GM12878 (cell line): ENCODE data around the gene TRAPPC6A. TPM values are rescaled to one million over a fixed set of nuclear protein-coding genes. Genes with fewer than 3 reads are reported as not detected.

Experiments
- ATAC-seq: fragments of 200-7000 bp; cut with Tn5 transposase; 3 replicates; pipeline ENCODE4 v1.9.1; 2020; ENCODE audit warnings: mild to moderate bottlenecking, moderate library complexity
- BruUV-seq: library from RNA; stranded (reverse); fragments of 400-500 nt; replicated peaks from 2 replicates; lab custom pipeline; 2021; lab: Mats Ljungman, UMichigan
- CTCF ChIA-PET: fragments of 300-600 bp; sonication (Branson Sonifier 250); formaldehyde crosslinking; extraction: SDS; loops from one replicate; lab custom pipeline; 2021; ENCODE audit warnings: inconsistent platforms; lab: Yijun Ruan, JAX
- POLR2A ChIA-PET: fragments of 350-600 bp; formaldehyde crosslinking; extraction: SDS; loops from one replicate; lab custom pipeline; 2021; ENCODE audit warnings: inconsistent platforms; lab: Charles Lee
- RAD21 ChIA-PET: fragments of 300-600 bp; sonication (Branson Sonifier 250); formaldehyde crosslinking; loops from one replicate; lab custom pipeline; 2023; ENCODE audit warnings: antibody characterized with exemption; ENCODE audit not compliant: unreplicated experiment; lab: Charles Lee
- SMC1A ChIA-PET: fragments of 300-600 bp; sonication (Branson Sonifier 250); formaldehyde crosslinking; loops from one replicate; lab custom pipeline; 2023; ENCODE audit not compliant: unreplicated experiment, uncharacterized antibody; lab: Charles Lee
- DNase-seq: peaks from one replicate; pipeline ENCODE4 v3.0.0-alpha.2; 2011; ENCODE audit warnings: low read depth, low spot score
- FAIRE-seq: peaks from 3 replicates; lab custom pipeline; 2011; peaks lifted over from hg19 to GRCh38; lab: Jason Lieb, UNC
- H2AFZ ChIP-seq: 2 replicates; pipeline ENCODE4 v1.6.0; 2011; ENCODE audit warnings: low read depth, low read length, control low read depth; ENCODE audit not compliant: control insufficient read depth
- H3K27ac ChIP-seq: 2 replicates; pipeline ENCODE4 v1.5.1; 2011; ENCODE audit warnings: control low read depth; ENCODE audit not compliant: control insufficient read depth, insufficient read depth
- H3K27me3 ChIP-seq, 2 experiments: replicated peaks in 1 of 2; 2 replicates each; pipeline versions ENCODE4 v1.6.0 to v1.6.1; 2011; ENCODE audit warnings: low read length in 1 of 2; ENCODE audit not compliant: control insufficient read depth in 2 of 2, insufficient read depth in 2 of 2
- H3K36me3 ChIP-seq, 2 experiments: 2 replicates each; pipeline ENCODE4 v1.5.1; 2011; ENCODE audit warnings: low read length in 1 of 2; ENCODE audit not compliant: control insufficient read depth in 2 of 2, insufficient read depth in 2 of 2
- H3K4me1 ChIP-seq: 2 replicates; pipeline ENCODE4 v1.6.1; 2011; ENCODE audit warnings: mild to moderate bottlenecking, low read length, moderate library complexity, mixed read lengths; ENCODE audit not compliant: control insufficient read depth, insufficient read depth
- H3K4me2 ChIP-seq: 2 replicates; pipeline ENCODE4 v1.6.0; 2011; ENCODE audit warnings: control low read depth; ENCODE audit not compliant: control insufficient read depth, insufficient read depth
- H3K4me3 ChIP-seq: fragments of 200-600 bp; sonication (generic); 2 replicates; pipeline ENCODE4 v1.5.1; 2016
- H3K79me2 ChIP-seq: 2 replicates; pipeline ENCODE4 v1.6.0; 2011; ENCODE audit warnings: low read length; ENCODE audit not compliant: control insufficient read depth, insufficient read depth
- H3K9ac ChIP-seq: 2 replicates; pipeline ENCODE4 v1.8.0; 2011; ENCODE audit warnings: low read length, control low read depth, mixed read lengths; ENCODE audit not compliant: control insufficient read depth, insufficient read depth
- H3K9me3 ChIP-seq: replicated peaks from 3 replicates; pipeline ENCODE4 v1.5.1; 2011; ENCODE audit warnings: mild to moderate bottlenecking, low read length; ENCODE audit not compliant: control insufficient read depth, insufficient read depth
- H4K20me1 ChIP-seq: 2 replicates; pipeline ENCODE4 v1.6.0; 2011; ENCODE audit not compliant: control insufficient read depth, insufficient read depth
- ASH2L ChIP-seq: fragments of 300-600, 200-600 bp; sonication (generic); IDR thresholded peaks from 2 replicates; pipeline ENCODE4 v1.6.1; 2017; ENCODE audit warnings: low read depth, mild to moderate bottlenecking, borderline replicate concordance
- ATF7 ChIP-seq: fragments of 450-650 bp; IDR thresholded peaks from 2 replicates; pipeline ENCODE4 v1.6.1; 2016; ENCODE audit warnings: low read depth, mild to moderate bottlenecking
- BCL11A ChIP-seq: IDR thresholded peaks from 2 replicates; pipeline ENCODE4 v1.6.1; 2011; ENCODE audit warnings: low read depth, low read length
- CBX5 ChIP-seq: sonication (generic); IDR thresholded peaks from 2 replicates; pipeline ENCODE4 v1.6.1; 2016; ENCODE audit warnings: low read depth, moderate library complexity, mild to moderate bottlenecking, inconsistent platforms
- CEBPB ChIP-seq, 2 experiments: fragments of 150-350 bp in 1 of 2; IDR thresholded peaks; 2 replicates each; pipeline ENCODE4 v1.6.1; 2012 to 2014; ENCODE audit warnings: low read depth in 2 of 2, low read length in 2 of 2, borderline replicate concordance in 1 of 2, inconsistent platforms in 1 of 2
- EED ChIP-seq: sonication (generic); IDR thresholded peaks from 2 replicates; pipeline ENCODE4 v1.6.1; 2016; ENCODE audit warnings: antibody characterized with exemption, low read depth
- FOXK2 ChIP-seq: fragments of 450-650 bp; IDR thresholded peaks from 2 replicates; pipeline ENCODE4 v1.6.1; 2017; ENCODE audit warnings: mild to moderate bottlenecking, moderate library complexity
- IRF4 ChIP-seq: IDR thresholded peaks from 2 replicates; pipeline ENCODE4 v1.6.1; 2011; ENCODE audit warnings: low read depth, low read length
- NFXL1 ChIP-seq: fragments of 450-650 bp; IDR thresholded peaks from 2 replicates; pipeline ENCODE4 v1.6.1; 2017; ENCODE audit warnings: antibody characterized with exemption, mild to moderate bottlenecking, borderline replicate concordance
- NR2C2 ChIP-seq: IDR thresholded peaks from 2 replicates; pipeline ENCODE4 v1.6.1; 2011; ENCODE audit warnings: borderline replicate concordance, low read depth; ENCODE audit not compliant: control insufficient read depth, insufficient read length
- PAX8 ChIP-seq: fragments of 450-650 bp; IDR thresholded peaks from 2 replicates; pipeline ENCODE4 v1.6.1; 2017; ENCODE audit warnings: mild to moderate bottlenecking, moderate library complexity
- POLR2A ChIP-seq: IDR thresholded peaks from 2 replicates; pipeline ENCODE4 v1.6.1; 2011; ENCODE audit warnings: low read depth, mild to moderate bottlenecking, low read length
- RFX5 ChIP-seq: IDR thresholded peaks from 2 replicates; pipeline ENCODE4 v1.6.1; 2011; ENCODE audit warnings: low read depth, low read length, improper control_type of control experiment
- SMC3 ChIP-seq: IDR thresholded peaks from 2 replicates; pipeline ENCODE4 v1.6.1; 2011; ENCODE audit warnings: low read length, improper control_type of control experiment, borderline replicate concordance
- TARDBP ChIP-seq: IDR thresholded peaks from 2 replicates; pipeline ENCODE4 v1.6.1; 2016; ENCODE audit warnings: borderline replicate concordance
- YBX1 ChIP-seq: fragments of 450-650 bp; IDR thresholded peaks from 2 replicates; pipeline ENCODE4 v1.6.1; 2016; ENCODE audit warnings: antibody characterized with exemption
- ZNF207 ChIP-seq: fragments of 450-650 bp; IDR thresholded peaks from 2 replicates; pipeline ENCODE4 v1.6.1; 2014; ENCODE audit warnings: antibody characterized with exemption, mild to moderate bottlenecking, borderline replicate concordance
- ZNF274 ChIP-seq: IDR thresholded peaks from one replicate; pipeline ENCODE4 v1.8.0; 2011; ENCODE audit not compliant: insufficient read length, insufficient read depth
- WGBS: methylation state at CpG from one replicate; pipeline ENCODE4 v1.1.6; 2016; ENCODE audit warnings: low lambda C conversion rate; ENCODE audit not compliant: insufficient replicate concordance, insufficient coverage; ENCODE audit errors: missing lambda C conversion rate; 5-methylcytosine and 5-hydroxymethylcytosine counted together
- in situ Hi-C: fragments of 300-500 bp; cut with MboI; formaldehyde crosslinking; loops from 9 replicates; pipeline ENCODE4 v1.14.3; 2018; ENCODE audit warnings: mixed read lengths
- intact Hi-C: fragments of 100-400 bp; cut with micrococcal nuclease; formaldehyde crosslinking; loops from one replicate; pipeline ENCODE4 v1.14.2; 2022; ENCODE audit not compliant: unreplicated experiment
- polyA plus RNA-seq, 11 experiments: library from polyadenylated mRNA; depleted of rRNA in 4 of 11; unstranded in 6 of 11; stranded (reverse) in 5 of 11; fragments of >200 nt; fragmentation: Nextera tagmentation in 4 of 11; fragmentation: Illumina TruSeq in 1 of 11; extraction: Ambion mirVana in 4 of 11; extraction: Trizol in 1 of 11; gene quantifications; 1 replicate in 1 of 11; 2 replicates in 10 of 11; pipeline versions ENCODE4 v1.2.1 to v1.2.3, GENCODE V29; 2011 to 2016; ENCODE audit warnings: inconsistent platforms in 2 of 11, missing spikeins in 2 of 11, low read depth in 1 of 11
- total RNA-seq, 4 experiments: library from RNA; depleted of rRNA in 3 of 4; stranded (reverse); fragments of >200 nt in 3 of 4; fragmentation: Illumina TruSeq in 1 of 4; extraction: Trizol in 1 of 4; gene quantifications; 2 replicates each; pipeline versions ENCODE4 v1.2.1 to v1.2.3, GENCODE V29; 2013 to 2021

The TRAPPC6A gene
- total and polyA plus RNA-seq, 10 of the 15 experiments (the other 5 are each of a cell fraction or from before 2014, with no cell fraction given), result 1.8 to 83.9 (median 35.8) TPM

GRCh38 chr19:45168767-45169351 lies 9.2 kb downstream of the TRAPPC6A start:
- ChIA-PET POLR2A (interaction anchor here (0.7 kb wide), 1 partner anchor 32 kb away, joined by 3 read pairs; no protein-coding TSS in a partner anchor), CTCF (interaction anchor here (0.6 kb wide), 1 partner anchor 12 kb away, joined by 5 read pairs; no protein-coding TSS in a partner anchor), RAD21 (no interaction called here), SMC1A (no interaction called here)
- intact Hi-C loops, result no loop called here
- H3K9me3 ChIP-seq, result no peaks in the 10 kb centered on the region
- no TSS peak for BruUV-seq
- 77% methylated on average over 15 of the region's 16 CpGs for WGBS
- no peaks in the 10 kb centered on the region for H3K36me3 ChIP-seq
- H2AFZ ChIP-seq, result no peak overlapping the region
- DNase-seq, result no peak
- no peak overlapping the region for H3K27ac ChIP-seq
- no peaks in the 10 kb centered on the region for H3K27me3 ChIP-seq
- TF ChIP-seq POLR2A, result no peak
- no peak for TF ChIP-seq BCL11A
- ATAC-seq, result no peak
- H3K79me2 ChIP-seq, result no peaks in the 10 kb centered on the region; the same call in 1 of the 2 replicates
- no peak for FAIRE-seq
- no peak overlapping the region for H3K9ac ChIP-seq
- no peak overlapping the region for H3K4me2 ChIP-seq
- peaks cover 22% of the 10 kb centered on the region for H3K4me1 ChIP-seq
- H4K20me1 ChIP-seq, result no peaks in the 10 kb centered on the region
- in situ Hi-C loops, result no loop called here
- H3K4me3 ChIP-seq, result no peak overlapping the region

- Histone ChIP-seq H2AFZ (no peak overlapping the region), H3K27me3 (no peaks in the 10 kb centered on the region), H3K36me3 (no peaks in the 10 kb centered on the region), H3K9me3 (no peaks in the 10 kb centered on the region), H3K27ac (no peak overlapping the region), H3K79me2 (no peaks in the 10 kb centered on the region), H4K20me1 (no peaks in the 10 kb centered on the region), H3K4me2 (no peak overlapping the region), H3K9ac (no peak overlapping the region), H3K4me3 (no peak overlapping the region), H3K4me1 (peaks cover 21% of the 10 kb centered on the region)
- DNase-seq (no peak), ATAC-seq (no peak), FAIRE-seq (no peak)
- WGBS, result 82% methylated on average over 12 of the region's 14 CpGs
- SMC1A ChIA-PET, result no interaction called here
- POLR2A ChIA-PET, result interaction anchor here (0.9 to 1.5 kb wide), 3 partner anchors 11 to 30 kb away, joined by 3 to 4 read pairs (median 3); partner anchors contain the start of gene TRAPPC6A
- TF ChIP-seq CEBPB (IDR thresholded peaks at IDR 0.05; ENCODE audit: borderline replicate concordance in 1 of 2, low read depth in 2 of 2, low read length in 2 of 2) (no peak), ZNF274 (no peak), ZNF207 (no peak), IRF4 (no peak), EED (no peak), YBX1 (no peak), SMC3 (no peak), FOXK2 (no peak), PAX8 (no peak), ASH2L (no peak), TARDBP (no peak), RFX5 (no peak), CBX5 (no peak), NFXL1 (no peak), ATF7 (no peak), NR2C2 (no peak)
- in situ Hi-C loops (no loop called here), intact Hi-C loops (no loop called here)
- no TSS peak for BruUV-seq
- RAD21 ChIA-PET, result interaction anchor here (1.2 kb wide), 1 partner anchor 11 kb away, joined by 3 read pairs; the partner anchor contains the start of genes BLOC1S3 and TRAPPC6A
- CTCF ChIA-PET, result interaction anchor here (0.6 kb wide), 1 partner anchor 81 kb away, joined by 3 read pairs; no protein-coding TSS in a partner anchor
Observed at GRCh38 chr19:45166723-45167252, 11.2 kb downstream of the TRAPPC6A start.
